Erythroblast (primary cell): Measurements from ENCODE around the gene MTARC2.

Source experiments
- GATA1 ChIP-seq: IDR thresholded peaks from 2 replicates; pipeline ENCODE4 v1.6.1; 2011; ENCODE audit warnings: low read depth, mild to moderate bottlenecking, control low read depth, low read length, moderate library complexity
- POLR2A ChIP-seq: IDR thresholded peaks from 2 replicates; pipeline ENCODE4 v1.6.1; 2011; ENCODE audit warnings: mild to moderate bottlenecking, low read length

DNA sequence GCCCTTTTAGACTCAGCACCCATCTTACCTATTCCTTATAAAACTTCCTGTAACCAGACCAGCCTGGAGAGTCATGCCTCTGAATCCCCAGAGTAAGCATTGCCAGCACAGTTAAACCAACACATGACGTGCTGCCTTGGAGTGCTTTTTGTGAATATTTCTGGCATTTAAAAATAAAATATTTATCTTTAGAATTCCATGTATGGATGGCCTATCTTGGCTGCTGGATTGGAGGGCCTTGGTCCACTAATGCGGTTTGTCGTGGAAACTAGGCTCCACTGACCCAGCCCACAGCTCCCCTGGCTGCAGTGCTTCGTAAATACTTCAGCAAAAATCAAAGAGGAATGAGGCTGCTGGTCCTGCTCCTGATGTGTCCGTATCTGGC, 56.1 kb downstream of the MTARC2 start:
- TF ChIP-seq POLR2A = no peak
- TF ChIP-seq GATA1 = no peak
